Midbrain (tissue), 1 donor: ENCODE data around the gene ARMC6.

Experiments
- DNase-seq: peaks from one replicate; lab custom pipeline; 2025; lab: John Stamatoyannopoulos, UW

Gene ARMC6

DNA sequence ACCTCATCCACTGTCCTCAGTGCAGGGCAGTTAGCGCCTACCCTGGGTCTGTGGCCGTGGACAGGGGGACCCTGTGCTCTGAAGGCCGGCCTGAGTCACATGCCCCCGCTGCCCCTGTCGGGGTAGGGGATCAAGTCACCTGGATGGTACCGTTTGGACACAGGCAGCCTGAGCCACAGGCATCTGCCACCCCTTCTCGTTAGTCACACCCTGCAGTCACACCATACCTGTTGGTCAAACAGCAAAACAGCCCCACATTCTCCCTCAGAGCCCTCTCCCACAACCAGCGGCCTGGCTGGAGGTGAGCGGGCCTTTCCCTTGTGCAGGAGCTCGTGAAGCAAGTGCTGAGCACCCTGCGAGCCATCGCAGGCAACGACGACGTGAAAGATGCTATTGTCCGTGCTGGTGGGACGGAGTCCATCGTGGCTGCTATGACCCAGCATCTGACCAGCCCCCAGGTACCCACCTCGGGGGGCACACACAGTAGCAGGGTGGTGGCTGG is 21.6 kb downstream of the ARMC6 start:
- DNase-seq: no peak

GRCh38 chr19:19055701-19056100 is 22.3 kb downstream of the ARMC6 start:
- no peak for DNase-seq

- no peak for DNase-seq
Measured at GRCh38 chr19:19056636-19057275, 23.4 kb downstream of the ARMC6 start.

DNA sequence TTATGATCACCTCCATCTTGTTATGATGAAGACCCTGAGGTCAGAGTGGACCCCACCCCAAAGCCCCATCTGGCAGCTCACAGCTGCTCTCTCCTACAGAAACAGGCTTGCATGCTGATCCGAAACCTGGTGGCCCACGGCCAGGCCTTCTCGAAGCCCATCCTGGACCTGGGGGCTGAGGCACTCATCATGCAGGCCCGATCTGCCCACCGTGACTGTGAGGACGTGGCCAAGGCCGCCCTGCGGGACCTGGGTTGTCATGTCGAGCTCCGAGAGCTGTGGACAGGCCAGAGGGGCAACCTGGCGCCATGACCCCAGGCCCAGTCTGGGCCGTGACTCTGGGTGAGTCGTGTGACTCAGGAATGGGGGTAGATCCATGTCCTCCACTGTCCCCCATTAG is 23.9 kb downstream of the ARMC6 start:
- DNase-seq: no peak

- no peak for DNase-seq
Measured at GRCh38 chr19:19057720-19058119, 24.3 kb downstream of the ARMC6 start.

- no peak for DNase-seq
Measured at GRCh38 chr19:19059018-19059836, 25.8 kb downstream of the ARMC6 start.

- no peak for DNase-seq
Measured at GRCh38 chr19:19059837-19060611, 26.6 kb downstream of the ARMC6 start.

DNA sequence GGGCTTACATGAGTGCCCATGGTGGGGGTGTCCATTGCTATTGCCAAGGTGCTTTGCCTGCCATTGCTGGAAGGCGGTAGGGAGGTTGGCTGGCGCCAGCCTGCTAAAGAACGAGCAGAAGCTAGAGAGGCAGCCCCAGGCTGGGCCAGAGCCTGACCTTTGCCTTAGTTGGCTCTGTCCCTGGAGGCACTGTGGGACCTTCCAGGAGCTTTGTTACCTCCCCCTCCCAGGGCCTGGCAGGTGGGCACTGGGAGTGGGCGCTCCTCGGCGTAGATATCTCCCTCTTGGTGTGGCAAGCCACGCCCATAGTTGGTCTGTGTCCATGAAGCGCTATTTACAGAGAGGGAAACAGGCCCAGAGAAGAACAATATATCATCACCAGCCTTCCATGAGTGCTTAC is 28.1 kb downstream of the ARMC6 start:
- peak; percentile 35 for DNase-seq

DNA sequence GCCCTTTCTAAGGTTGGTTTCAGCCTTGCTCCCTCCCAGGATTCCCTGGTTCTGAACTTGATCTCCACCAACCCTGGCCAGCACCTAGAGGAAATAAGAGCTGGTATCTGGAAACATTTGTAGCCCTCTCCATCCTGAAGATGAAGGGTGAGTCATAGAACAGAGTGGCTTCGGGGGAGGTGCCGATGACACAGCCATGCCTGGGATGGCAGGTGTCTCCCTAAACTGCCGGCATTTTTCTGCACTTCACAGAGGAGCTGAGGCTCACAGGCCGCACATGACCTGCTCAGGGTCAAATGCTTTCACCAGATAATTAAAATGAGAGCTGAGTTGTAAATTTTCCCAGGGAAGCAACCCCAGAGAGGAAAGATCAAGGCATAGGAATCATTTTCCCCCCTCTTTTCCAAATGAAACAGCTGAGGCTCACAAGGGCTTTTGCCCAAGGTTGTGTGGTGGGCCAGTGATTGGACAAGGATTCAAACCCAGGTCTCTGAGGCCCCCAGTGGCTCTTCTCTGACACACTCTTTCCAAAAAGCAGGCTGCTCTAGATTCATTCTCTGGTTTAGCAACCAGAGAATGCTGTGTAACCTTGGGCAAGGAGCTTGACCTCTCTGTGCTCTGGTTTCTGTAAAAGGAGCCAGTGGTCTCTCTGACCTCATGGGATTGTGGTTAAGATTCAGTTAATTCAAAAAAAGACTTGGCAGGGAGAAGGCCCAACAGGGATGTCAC is 29.2 kb downstream of the ARMC6 start:
- no peak for DNase-seq

DNA sequence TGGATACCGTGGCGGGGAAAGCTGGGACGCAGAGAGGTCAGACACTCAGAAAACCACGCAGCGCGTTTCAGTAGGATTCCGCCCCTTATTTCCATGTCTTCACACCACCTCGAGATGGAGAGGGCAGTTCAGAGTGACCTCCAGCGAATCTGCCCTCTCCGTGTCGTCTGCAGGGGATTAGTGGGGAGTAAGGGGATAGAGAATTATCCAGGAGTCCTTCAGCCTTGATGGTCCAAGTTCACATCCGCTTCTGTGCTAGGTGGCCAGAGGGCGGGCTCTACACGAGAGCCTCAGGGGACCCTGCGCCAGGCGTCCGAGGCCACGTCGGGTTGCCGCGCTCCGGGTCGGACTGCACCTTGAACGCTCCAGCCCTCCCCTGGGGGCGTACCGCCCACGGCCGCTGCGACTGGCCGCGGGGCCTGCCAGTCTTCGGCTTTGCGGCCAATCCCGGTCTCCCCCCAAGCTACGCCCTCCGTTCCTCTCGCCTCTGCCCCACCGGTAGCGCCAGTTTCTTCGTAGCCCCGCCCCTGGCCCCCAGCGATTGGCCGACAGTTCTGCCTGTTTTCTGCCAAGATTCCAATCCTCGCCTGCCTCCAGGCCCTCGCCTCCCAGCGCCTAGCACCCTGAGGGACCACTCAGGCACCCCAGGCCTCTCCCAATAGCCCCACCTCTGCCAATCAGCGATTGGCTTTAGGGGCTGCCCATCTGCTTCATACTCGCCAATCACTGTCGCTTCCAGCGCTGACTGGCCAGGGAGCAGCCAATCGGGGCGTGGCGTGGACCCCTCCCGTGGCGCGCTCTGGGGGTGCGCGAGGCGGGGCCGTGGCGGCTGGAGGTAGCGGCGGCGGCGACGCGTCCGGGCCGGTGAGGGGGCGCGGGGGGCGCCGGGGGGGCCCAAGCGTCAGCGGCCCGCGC is 30.0 kb downstream of the ARMC6 start, which contains the start of gene SLC25A42:
Gene SLC25A42 (plus strand): TSS at position 812 of the 915 bp plus-strand sequence. CDS start 32,131 bp downstream, outside the sequence.
- peak; percentile 100 for DNase-seq

DNA sequence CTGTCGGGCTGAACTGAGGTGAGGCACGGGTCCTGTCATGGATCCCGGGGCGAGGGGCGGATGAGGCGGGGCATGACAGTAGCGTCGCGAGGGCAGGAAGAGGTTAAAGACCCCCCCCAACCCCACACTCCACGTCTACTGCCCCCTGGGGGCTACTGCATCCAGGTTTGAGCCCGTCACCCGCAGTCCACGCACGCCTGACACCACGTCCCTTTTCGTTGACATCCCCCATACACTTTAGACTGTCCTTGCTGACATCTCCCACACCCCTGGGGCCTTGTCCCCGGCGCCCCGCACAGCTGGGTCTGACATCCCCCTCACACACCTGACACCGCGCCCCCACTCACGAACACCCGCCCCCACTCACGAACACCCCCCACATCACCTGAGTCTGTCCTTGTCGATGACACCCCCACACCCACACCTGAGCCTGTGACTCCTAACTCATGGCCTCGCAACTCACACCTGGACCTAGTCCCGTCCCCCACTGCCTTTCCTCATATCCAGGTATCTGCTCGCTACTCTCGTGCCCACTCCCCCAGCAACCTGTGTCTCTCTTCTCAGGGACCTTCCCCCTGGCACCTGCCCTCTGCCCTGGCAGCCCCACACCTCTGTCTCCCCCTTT is 30.8 kb downstream of the ARMC6 start:
- DNase-seq: no peak

DNA sequence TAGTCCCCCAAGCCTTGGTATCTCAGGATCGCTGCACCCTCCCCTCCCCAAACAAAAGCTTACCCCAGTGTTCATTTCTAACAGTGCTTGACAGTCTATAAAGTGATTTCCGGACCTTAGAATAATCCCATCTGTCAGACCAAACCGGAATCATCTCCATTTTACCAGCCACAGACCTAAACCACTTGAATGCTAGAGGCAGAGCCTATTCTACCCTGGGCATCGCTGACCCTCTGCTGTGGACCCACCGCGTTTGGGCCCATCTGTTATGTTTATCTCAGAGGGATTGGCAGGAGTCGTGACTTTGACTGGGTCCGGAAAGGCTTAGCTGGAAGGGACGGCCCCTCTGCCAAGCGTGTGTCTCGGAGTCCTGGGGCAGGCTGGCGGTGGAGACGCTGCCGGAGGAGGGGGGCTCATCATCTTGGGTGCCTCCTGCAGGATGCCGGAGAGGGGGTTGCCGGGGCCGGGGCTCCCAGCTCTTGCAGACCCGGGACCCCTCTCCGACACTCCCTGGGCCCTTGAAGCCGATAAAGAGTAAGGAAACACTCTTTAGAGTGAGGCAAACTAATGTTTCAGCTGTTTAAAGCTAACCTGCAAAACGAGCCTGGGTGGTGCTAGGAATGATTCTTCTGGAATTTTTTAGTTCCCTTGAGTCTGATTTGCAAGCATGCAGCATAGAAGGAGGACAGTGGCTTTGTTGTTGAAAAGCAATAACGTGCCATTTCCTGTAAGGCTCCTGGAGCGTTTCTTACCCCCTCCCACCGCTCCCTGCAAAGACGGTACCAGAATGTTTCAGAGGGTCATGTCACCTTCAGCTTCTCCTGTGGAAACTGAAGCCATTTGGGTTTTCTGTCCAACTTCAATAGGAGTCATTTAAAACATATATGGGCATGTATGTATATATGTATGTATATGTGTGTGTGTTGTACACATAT is 31.7 kb downstream of the ARMC6 start:
- no peak for DNase-seq

DNA sequence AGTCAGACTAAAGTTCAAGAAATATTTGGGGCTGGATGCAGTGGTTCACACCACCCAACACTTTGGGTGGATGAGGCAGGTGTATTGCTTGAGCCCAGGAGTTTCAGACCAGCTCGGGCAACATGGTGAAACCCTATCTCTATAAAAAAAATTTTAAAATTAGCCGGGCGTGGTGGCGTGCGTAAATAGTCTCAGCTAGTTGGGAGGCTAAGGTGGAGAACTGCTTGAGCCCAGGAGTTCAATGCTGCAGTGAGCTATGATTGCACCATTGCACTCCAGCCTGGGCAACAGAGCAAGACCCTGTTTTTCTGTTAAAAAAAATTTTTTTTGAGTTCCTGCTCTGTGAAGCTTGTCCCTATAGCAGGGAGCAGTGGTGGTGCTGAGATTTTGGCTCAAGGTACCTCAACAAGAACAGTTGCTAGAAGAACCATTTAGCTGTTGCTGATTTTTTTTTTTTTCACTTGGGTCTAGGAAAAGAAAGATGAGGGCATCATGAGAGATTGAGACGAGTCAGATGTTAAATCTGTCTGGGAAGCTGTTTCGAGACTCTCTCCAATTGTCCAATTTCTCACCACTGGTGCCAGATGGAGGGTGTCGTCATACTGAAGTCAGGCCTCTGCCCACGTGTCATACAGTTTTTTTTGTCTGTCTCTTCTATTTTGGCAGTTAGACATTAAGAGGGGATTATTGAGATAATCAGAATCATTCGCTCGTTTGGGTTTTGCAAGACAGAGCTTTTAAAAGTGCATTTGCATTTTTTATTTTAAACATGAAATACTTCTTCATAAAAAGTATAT is 34.1 kb downstream of the ARMC6 start:
- DNase-seq: no peak

GRCh38 chr19:19068659-19069654 is 35.6 kb downstream of the ARMC6 start:
- peak; percentile 24 for DNase-seq

GRCh38 chr19:19071897-19072296 is 38.5 kb downstream of the ARMC6 start:
- no peak for DNase-seq

GRCh38 chr19:19074196-19074882 is 40.9 kb downstream of the ARMC6 start:
- no peak for DNase-seq
